Stimulated activated CD4-positive, alpha-beta T cell treated with anti-CD3 and anti-CD28 coated beads, TNF-alpha, amount 100 ng/mL, for 48 hours (primary cell): ENCODE data around the gene PTPRCAP.
A peak's percentile ranks its signal among the peaks of the same experiment; 100 is the strongest.
"Not testable (repeated sequence)": the region's sequence is repeated elsewhere in the genome, so short reads cannot be mapped to it uniquely, and the experiment has no call there.

Experiments used
- DNase-seq, 3 donors: peaks; one replicate each; pipeline ENCODE4 v3.0.0-alpha.2; 2020; ENCODE audit warnings: low read depth in 3 of 3

Gene PTPRCAP

DNA sequence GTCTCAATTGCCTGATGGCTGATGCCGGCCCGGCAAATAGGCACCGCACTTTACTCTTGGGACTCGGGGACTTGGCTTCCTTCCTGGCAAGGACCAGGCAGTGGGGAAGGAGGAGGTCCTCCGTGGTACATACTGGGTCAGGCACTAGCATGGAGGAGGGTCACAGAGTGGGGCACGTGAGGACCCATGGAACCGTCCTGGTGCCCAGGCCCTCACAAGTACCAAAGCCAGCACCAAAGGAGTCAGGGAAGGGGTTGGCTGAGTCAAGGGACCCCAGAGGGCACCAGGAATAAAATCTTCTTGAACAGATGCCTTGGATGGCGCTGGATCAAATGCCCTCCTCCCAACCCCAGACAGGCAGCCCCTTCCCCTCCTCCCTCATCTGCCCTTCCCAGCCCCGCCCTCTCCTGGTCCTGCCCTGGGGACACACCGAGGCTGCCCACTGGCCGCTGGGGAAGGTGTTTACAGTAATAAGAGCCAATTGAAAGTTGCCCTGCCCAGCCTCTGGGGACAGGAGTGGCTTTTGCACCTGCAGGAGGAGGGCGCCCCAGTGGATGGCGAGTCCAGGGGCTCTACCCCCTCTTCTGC is 27.6 kb downstream of the PTPRCAP start:
- DNase-seq: no peak

DNA sequence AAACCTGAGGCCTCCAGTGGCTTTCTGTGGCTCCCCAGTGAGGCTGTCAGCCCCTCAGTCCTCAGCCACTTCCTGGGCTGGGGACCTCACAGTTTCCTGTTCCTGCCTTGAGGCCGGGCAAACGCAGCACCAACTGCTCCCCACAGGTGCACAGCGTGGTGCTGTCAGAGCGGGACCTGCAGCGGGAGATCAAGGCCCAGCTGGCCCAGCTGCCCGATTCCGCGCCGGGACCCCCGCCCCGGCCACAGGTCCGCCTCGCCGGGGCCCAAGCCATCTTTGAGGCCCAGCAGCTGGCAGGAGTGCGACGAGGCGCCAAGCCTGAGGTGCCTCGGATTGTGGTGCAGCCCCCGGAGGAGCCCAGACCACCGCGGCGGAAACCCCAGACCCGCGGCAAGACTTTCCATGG is 28.2 kb downstream of the PTPRCAP start:
- peak in 1 of 3 donors; percentile 40 for DNase-seq

DNA sequence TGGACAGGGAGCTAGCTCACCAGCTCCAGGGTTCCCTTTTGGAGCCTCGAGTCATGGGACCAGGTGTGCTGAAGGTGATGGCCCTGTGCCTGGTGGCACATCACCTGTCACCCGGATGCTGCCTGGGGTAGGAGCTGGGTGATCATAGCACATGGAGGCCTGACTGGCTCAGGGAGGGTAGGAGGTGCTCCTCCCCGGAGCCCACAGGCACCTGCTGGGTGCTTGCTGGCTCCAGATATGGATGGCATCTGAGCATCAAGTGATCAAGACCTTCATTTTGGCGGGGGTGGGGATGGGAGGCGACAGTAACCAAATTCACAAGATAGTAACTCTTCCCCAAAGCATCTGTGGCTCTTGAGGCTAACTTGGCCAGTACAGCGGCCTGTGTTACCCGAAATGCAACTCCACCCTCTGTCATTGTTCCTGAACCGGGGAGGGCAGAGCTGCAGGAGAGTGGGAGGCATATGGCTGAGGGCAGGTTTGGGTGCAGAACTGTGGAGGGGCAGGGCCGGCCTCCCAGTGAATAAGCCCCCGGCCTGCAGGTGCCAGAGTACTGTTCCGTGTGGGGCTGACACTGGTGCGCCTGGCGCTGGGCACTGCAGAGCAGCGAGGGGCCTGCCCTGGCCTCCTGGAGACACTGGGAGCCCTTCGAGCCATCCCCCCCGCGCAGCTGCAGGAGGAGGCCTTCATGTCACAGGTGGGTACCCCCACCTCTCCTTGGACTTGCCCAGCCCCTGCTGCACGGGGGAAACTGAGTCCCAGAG is 28.9 kb downstream of the PTPRCAP start:
- no peak for DNase-seq

DNA sequence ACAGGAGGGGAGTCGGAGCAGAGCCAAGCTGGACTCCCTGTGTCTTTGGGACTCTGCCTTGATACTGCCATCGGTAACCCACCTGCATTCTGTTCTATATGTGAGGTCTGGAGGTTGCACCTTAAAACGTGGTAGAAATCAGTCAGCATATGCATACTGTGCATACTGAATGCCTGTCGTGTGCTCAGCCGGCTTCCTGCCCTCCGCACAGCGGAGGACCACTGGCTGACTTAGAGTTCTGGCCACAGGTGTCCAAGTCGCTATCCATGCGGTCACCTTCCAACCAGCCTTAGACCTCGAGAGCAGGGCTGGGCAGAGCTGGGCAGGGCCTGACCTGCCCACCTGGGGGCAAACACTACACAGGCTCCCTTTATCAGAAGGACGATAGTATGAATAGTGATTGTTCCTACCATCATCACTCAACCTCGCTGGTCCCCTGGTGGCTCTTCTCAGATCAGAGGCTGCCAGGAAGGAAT is 29.8 kb downstream of the PTPRCAP start:
- no peak for DNase-seq

DNA sequence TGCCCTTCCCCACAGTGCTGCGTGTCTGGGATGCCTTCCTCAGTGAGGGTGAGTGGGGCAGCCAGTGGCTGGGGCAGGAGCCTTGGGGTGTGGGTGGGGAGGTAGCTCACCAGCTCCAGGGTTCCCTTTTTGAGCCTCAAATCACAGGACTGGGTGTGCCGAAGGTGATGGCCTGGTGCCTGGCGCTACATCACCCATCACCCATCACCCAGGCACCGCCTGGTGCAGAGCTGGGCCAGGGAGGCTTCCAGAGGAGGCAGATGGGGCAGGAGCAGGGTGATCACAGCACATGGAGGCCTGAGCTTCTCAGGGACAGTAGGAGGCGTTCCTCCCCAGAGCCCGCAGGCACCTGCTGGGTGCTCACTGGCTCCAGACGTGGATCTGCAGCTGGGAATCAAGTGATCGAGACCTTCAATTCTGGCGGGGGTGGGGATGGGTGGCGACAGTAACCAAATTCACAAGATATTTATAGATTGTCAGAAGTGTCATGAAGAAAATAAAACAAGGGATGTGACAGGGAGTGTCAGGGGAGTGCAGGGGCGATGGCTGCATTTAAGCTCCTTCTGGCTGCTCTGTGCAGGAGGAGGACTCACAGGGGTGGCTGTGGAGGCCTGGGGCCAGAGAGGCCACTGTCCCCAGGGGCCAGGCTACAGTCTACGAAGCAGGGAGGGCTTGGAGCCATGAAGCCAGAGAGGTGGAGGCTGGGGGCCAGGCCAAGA is 30.4 kb downstream of the PTPRCAP start:
- no peak for DNase-seq

DNA sequence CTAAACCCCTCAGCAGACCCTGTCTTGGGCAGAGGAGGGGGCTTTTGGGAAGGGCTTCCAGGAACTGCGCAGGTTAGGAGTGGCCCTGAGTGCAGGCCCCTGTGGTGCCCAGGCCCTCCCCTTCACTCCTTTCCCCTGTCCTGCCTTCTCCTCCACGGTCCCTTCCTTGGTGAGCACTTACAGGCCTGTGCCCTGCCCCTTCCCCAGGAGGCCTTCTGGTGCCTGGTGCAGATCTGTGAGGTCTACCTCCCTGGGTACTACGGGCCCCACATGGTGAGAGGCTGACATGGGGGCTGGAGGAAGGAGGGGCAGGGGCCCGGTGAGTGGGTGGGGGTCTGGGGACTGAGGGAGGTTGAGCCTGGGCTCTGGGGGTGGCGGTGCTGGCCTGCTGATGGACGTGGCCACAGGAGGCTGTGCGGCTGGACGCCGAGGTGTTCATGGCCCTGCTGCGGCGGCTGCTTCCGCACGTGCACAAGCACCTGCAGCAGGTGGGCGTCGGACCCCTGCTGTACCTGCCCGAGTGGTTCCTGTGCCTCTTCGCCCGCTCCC is 31.0 kb downstream of the PTPRCAP start:
- DNase-seq: no peak

DNA sequence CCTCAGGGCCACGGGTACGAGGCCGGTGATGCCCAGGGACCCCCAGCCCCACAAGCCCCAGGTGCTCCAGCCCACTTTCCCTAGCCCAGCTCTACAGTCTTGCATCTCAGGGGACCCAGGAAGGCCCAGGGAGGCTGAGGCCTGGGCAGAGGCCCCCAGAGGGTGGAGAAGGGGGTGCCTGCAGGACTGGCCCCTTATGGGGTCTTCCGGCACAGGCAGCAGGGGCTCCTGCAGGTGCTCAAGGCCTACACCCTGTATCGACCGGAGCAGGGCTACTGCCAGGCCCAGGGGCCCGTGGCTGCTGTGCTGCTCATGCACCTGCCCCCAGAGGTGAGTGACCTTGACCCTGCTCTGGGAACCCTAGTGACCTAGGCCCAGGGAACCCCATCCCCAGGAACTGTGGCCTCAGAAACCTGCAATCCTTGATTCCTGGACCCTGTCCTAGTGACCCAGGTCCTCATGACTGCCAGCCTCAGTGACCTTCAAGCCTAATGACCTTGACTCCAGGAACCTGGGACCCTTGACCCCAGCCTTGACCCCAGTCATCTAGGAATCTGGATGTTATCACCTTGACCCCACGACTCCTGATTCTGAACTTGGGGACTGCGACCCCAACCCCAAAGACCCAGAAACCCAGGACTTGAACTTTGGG is 31.7 kb downstream of the PTPRCAP start:
- DNase-seq: no peak

DNA sequence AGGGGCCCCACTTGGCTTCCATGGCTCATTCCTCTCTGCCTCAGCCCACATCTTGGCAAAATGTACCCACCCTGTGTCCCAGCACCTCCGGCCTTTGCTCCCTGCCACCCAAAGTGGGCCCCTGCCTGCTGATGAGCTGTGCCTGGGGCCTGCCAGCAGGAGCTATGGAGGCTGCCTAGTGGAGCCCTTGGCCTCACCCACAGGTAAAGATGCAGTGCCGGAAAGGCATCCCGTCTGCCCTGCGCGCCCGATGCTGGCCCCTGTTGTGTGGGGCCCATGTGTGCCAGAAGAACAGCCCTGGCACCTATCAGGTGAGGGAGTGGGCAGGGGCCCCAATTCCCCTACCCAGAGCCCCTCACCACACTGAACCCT is 32.3 kb downstream of the PTPRCAP start:
- no peak for DNase-seq

DNA sequence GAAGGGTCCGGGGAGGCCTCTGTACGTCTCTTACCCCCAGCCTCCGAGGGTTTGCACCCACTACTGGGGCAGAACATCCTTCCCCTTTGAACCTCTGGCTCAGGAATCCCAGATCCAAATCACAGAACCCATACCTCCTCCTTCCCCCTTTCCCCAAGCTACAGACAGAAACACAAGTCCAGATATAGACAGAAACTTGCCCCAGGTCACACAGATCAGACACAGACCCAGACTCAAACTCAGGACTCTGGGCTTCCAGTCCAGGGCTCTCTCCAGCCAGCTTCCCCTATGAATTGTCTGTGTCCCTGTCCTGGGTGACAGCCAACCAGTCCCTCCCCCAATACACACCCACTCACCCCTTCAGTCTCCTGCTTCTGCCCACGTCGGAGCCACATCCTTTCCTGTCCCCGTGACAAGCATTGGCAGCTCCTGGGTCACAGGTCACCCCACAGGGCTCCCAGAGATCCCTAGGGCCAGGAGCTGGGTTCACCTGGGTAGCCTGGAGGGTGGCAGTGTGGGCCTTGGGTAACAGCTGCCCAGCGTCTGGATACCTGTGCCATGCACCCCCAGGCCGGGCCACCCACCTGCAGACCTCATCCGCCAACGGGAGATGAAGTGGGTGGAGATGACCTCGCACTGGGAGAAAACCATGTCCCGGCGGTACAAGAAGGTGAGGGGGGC is 32.8 kb downstream of the PTPRCAP start:
- DNase-seq: no peak

DNA sequence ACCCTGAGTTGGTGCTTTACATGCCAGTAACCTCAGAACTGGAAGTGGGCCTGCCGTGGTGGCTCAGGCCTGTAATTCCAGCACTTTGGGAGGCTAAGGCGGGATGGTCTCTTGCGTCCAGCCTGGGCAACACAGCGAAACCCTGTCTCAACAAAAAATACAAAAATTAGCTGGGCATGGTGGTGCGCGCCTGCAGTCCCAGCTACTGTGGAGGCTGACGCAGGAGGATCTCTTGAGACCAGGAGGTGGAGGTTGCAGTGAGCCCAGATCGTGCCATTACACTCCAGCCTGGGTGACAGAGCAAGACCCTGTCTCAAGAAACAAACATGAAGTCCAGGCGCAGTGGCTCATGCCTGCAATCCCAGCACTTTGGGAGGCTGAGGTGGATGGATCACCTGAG is 34.4 kb downstream of the PTPRCAP start:
- not testable (repeated sequence) for DNase-seq

DNA sequence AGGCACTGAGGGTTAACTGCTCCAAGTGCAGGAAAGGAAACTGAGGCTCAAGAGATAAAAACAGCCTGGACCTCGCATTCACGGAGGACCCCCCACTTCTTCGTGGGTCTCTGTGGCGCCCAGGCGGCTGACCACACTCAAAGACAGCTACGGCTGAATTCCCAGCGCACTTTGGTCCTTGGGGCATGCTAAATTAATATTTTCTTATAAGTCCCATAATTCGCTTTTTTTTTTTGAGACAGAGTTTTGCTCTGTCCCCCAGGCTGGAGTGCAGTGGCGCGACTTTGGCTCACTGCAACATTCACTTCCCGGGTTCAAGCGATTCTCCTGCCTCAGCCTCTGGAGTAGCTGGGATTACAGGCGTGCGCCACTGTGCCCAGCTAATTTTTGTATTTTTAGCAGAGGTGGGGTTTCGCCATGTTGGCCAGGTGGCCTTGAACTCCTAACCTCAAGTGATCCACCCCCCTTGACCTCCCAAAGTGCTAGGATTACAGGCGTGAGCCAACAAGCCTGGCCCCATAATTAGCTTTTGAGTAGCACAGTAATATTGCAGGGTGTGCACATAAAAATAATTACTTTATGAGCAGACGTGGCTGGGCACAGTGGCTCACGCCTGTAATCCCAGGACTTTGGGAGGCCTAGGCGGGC is 35.2 kb downstream of the PTPRCAP start:
- not testable (repeated sequence) for DNase-seq

DNA sequence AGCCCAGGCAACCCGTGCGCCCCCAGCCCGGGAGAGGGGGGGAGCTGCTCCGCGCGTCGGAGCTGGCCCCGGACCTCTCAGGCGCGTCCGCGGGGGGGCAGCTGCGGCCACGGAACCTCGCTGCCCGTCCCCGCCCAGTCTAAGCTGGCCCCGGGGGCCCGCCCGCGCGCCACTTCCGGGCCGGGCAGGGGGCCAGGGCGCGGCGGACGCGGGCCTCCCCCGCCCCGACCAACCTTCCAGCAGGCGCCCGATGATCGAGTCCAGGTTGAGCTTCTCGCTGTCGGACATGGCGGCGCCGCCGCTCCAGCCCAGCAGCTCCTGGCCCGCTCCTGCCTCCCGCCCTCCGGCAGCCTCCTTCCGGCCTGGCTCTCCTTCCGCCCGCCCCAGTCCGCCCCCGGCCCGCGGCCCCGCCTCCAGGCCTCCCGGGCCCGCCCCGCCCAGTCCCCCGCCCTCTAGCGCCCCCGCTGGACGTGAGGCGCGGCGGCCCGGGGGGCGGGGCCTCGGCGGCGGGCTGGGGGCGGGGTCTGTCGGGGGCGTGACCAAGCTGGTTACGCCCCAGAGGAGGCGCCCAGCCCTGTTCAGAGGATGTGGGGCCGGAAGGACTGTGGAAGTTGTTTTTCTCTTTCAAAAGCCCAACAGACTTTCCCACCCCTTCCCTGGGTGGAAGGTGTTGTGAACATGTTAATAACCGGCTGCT is 35.8 kb downstream of the PTPRCAP start, which contains the start of gene PPP1CA:
TSS of gene PPP1CA (minus strand) at position 364 of the 697 bp plus-strand sequence. CDS start at position 288, 76 bp downstream.
- peak; percentile 84 to 90 (median 90) for DNase-seq

DNA sequence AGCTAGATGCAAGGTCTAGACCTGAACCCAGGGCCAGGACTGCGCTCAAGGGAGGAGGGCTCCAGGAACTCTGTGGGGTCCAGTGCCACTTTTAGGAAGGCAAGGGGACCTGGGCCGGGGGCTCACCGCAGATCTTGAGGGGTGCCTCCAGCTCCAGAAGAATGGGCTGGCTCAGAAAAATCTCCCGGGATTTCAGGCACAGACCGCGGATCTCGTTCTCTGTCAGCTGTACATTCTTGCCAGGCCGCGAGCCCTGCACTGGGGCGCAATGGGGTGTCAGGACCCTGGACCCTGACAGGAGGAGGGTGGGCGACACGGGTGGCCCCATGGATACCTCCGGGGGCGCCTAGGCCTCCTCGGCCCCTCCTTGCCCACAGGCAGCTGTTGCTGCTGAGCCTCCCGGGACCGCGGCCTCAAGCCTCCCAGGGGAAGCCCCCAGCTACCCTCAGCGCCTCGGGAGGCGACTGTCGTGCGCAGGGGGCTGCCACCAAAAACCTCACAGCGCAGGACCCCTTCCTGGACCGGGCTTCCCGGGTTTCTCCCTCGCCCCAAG is 36.5 kb downstream of the PTPRCAP start:
- no peak for DNase-seq

DNA sequence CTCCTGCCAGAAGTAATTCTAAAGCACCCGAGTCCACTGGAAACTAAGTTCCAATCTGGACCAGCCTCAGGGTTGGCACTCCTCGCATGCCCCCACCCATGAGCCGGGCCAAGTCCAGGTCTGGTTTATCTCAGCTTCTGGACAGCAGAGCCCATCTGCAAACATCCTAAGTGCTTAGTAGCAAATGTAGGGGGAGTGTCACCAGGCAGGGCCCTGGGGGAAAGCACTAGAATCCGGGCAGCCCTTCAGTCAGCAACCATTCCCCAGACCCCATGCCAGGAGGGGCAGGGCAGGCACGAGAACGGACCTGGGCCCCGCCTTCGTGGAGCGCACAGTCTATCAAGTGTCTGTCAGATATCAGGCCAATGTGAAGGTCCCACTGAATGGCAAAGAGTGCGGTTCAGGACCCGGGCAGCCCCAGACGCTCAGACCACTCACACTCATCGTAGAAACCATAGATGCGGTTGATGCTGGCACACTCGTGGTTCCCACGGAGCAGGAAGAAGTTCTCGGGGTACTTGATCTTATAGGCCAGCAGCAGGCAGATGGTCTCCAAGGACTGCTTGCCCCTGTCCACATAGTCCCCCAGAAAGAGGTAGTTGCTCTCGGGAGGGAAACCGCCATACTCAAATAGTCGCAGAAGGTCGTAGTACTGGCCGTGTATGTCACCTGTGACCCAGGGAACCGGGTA is 37.1 kb downstream of the PTPRCAP start:
- no peak for DNase-seq

DNA sequence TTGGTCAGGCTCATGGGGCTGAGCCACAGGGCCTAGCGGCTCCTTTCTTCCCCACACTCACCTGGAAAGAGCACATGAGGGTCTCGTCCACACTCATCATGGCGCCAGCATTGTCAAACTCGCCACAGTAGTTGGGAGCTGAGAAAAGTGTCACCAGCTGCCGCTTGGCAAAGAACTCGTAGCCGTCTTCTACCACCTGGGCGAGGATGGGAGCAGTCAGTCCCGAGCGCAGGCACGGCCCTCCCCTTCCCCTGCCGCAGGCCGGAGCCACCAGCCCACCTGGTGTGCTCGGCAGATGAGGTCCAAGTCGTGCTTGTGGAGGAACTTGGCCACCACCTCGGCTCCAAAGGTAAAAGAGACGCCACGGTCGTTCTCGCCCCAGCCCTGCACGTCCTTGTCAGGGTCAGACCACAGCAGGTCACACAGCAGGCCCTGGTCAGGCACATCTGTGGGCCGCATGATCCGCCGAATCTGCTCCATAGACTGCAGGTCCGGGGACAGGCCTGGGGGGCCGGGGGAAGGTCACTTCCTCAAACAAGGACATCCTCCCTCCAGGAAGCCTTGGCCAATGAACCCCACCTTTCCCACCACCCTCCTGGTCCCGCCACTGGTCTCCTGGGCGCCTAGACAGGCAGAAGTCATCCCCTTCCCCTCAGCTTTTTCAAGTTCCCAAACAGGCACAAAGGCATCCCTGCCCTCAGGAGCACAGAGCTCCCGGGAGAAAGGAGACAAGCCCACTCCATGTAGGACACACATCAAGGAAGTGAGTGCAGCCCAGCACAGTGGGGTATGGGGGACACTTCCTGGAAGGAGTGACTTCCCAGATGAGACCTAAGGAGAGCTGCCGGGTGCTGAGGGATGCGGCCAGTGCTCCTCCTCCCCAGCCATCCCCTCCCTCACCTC is 38.6 kb downstream of the PTPRCAP start:
- DNase-seq: no peak

DNA sequence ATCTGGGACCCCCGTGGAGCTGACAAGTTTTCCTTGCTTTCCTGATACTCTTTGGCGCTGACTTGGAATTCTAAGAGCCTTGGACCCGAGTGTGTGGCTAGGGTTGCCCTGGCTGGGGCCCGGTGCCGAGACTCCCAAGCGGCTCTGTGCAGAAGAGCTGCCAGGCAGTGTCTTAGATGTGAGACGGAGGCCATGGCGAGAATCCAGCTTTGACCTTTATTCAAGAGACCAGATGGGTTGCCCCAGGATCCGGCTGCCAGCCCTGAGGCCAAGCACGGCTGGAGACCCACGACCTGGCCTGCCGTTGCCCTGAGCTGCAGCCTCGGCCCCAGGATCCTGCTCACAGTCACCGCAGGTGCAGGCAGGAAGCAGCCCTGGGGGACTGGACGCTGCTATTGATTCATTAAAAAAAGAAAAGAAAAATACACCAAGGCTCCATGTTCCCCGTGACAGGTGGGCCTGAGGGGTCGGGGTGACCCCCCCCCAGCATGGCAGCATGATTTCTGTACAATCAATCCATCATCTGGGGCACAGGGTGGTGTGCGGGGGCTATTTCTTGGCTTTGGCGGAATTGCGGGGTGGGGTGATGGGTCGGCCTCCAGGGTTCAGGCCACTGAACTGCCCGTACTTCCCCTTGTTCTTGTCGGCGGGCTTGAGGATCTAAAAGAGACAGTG is 39.4 kb downstream of the PTPRCAP start:
- no peak for DNase-seq

DNA sequence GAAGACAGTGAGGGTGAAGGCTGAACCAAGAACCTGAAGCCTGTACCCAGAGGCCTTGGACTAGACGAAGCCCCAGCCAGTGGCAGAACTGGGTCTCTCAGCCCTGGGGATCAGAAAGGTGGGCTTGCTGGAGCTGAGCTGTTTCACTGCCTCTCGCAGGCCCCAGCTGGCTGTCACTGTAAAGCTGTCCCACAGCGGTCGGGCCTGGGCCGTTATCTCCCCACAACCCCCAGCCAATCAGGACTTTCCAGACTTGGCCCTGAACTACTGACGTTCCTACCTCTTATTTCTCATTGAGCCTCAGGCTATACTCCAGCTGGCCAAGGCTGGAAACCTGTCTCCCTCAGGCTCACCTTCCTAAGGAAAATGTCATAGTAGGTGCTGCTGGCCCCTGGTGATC is 39.9 kb downstream of the PTPRCAP start:
- no peak for DNase-seq
